Parietal lobe (tissue), 2 donors: ENCODE measurements around the gene DYTN. TPM values are rescaled to one million over a fixed set of nuclear protein-coding genes. Genes with fewer than 3 reads are reported as not detected.

Experiments used
- small RNA-seq: library from RNA; depleted of rRNA; stranded (forward); fragments of <200 nt; gene quantifications from one replicate; pipeline ENCODE3, GENCODE V24; 2014; ENCODE audit warnings: low replicate concordance
- total RNA-seq: library from RNA; depleted of rRNA; stranded (reverse); fragments of >200 nt; gene quantifications from one replicate; pipeline ENCODE4 v1.2.3, GENCODE V29; 2014

The DYTN gene
- not detected for total RNA-seq

GRCh38 chr2:206718296-206718695 lies at the start of gene DYTN:
Gene DYTN, minus strand, starts transcription at chr2:206718396. Its CDS starts 117 bp downstream, at chr2:206718279.

GRCh38 chr2:206765242-206766056 lies 47.3 kb upstream of the DYTN start, which contains the start of the genes FASTKD2 and MDH1B:
Gene FASTKD2, plus strand, starts transcription at chr2:206765606. Its CDS starts 1,088 bp downstream, at chr2:206766694.
Gene MDH1B, minus strand, starts transcription at chr2:206765328. Its CDS starts 57 bp downstream, at chr2:206765271.

GRCh38 chr2:206642075-206643025 lies 75.8 kb downstream of the DYTN start, which contains the start of gene FAM237A:
Gene FAM237A, plus strand, starts transcription at chr2:206642487. Its CDS starts 1,750 bp downstream, at chr2:206644237.

Small RNA genes lying within 50 kb of the gene (small RNA-seq; reads per million reads assigned to genes)
- gene RF00019: not detected

Other genes starting within 250 kb of the DYTN start
- gene FAM237A, start 75.9 kb downstream of the DYTN start, total RNA-seq: not detected
- gene MDH1B, start 46.9 kb upstream of the DYTN start, total RNA-seq: 4.7 TPM
- 54.8 TPM for gene FASTKD2, start 47.2 kb upstream of the DYTN start, total RNA-seq
- gene CPO, start 221.1 kb upstream of the DYTN start, total RNA-seq: not detected